ENCODE results near the gene MRAP.

- TF ChIP-seq EZH2 (IDR thresholded peaks at IDR 0.05; ENCODE audit: borderline replicate concordance, low read depth, low read length, poor library complexity, severe bottlenecking) (no peak), CTCF (conservative IDR thresholded peaks at IDR 0.05; ENCODE audit: low read depth, low read length) (no peak)
Observed at GRCh38 chr21:32298658-32299081, at the start of gene MRAP.

All from A673 (cell line).